Measurements from ENCODE around the gene TBX5.

GRCh38 chr12:114328292-114328691 is 77.7 kb downstream of the TBX5 start:
- TF ChIP-seq POLR2A (IDR thresholded peaks at IDR 0.05), result no peak
- TF ChIP-seq CTCF (IDR thresholded peaks at IDR 0.05), result no peak
- no peak for TF ChIP-seq POLR2AphosphoS5 (IDR thresholded peaks at IDR 0.05; ENCODE audit: insufficient read depth in 1 of 2, low read depth in 1 of 2)

Data from vagina (tissue), 2 donors.